Measurements from ENCODE around the gene SYT17. TPM values are rescaled to one million over a fixed set of nuclear protein-coding genes. Genes with fewer than 3 reads are reported as not detected.

The SYT17 gene
- total and polyA plus RNA-seq, 4 donors, result 2.5 to 4.3 (median 2.6) TPM

DNA sequence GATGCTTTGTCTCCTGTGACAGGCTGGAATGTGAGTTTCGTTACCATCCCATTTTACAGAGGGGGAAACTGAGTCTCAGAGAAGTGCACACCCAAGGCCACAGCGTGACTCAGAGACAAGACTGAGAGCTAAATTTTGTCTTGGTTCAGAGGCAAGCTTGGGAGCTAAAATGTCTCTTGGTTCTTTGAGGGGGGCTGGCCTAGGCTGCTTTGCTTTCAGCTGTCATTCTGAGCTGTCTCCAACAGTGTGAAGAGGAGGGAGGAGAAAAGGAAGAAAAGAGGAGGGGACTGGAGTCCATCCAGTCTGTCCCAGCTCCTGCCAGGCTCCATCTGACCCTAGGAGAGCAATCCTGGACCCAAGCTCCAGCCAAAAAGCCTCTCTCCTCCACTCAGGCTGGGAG lies 117.4 kb downstream of the SYT17 start, which contains the start of gene CLEC19A:
Gene CLEC19A, plus strand, starts transcription at position 301 of the 400 bp plus-strand sequence. CDS start 121 bp downstream, outside the sequence.
- Histone ChIP-seq H3K27me3 (ENCODE audit: control insufficient read depth in 1 of 2, insufficient read depth in 2 of 2, low read length in 1 of 2) (no peaks in the 10 kb centered on the region), H3K36me3 (ENCODE audit: control insufficient read depth in 1 of 2, insufficient read depth in 2 of 2, low read length in 1 of 2) (no peaks in the 10 kb centered on the region), H3K4me3 (ENCODE audit: low read length in 2 of 2) (no peak within 1 kb of the TSS), H3K27ac (ENCODE audit: low read depth in 1 of 2, low read length in 2 of 2) (no peak within 1 kb of the TSS), H3K9me3 (ENCODE audit: control insufficient read depth, low read length) (no peaks in the 10 kb centered on the region), H3K4me1 (ENCODE audit: control insufficient read depth in 1 of 2, insufficient read depth in 2 of 2, low read length in 2 of 2) (no peaks in the 10 kb centered on the region)
- DNase-seq (no peak), ATAC-seq (ENCODE audit: low FRiP score) (no peak)
- intact Hi-C loops (cut with DNase I), result no loop called here
- WGBS, 2 donors, result 77 to 79% methylated on average over 2 of the region's 2 CpGs

- Histone ChIP-seq H3K4me3 (ENCODE audit: low read length in 2 of 2) (no peak overlapping the region), H3K27me3 (ENCODE audit: control insufficient read depth in 1 of 2, insufficient read depth in 2 of 2, low read length in 1 of 2) (no peaks in the 10 kb centered on the region), H3K36me3 (ENCODE audit: control insufficient read depth in 1 of 2, insufficient read depth in 2 of 2, low read length in 1 of 2) (no peaks in the 10 kb centered on the region), H3K27ac (ENCODE audit: low read depth in 1 of 2, low read length in 2 of 2) (no peak overlapping the region), H3K4me1 (ENCODE audit: control insufficient read depth in 1 of 2, insufficient read depth in 2 of 2, low read length in 2 of 2) (no peaks in the 10 kb centered on the region), H3K9me3 (ENCODE audit: control insufficient read depth, low read length) (no peaks in the 10 kb centered on the region)
- ATAC-seq (ENCODE audit: low FRiP score), result no peak
- 85 to 90% methylated on average over 2 of the region's 2 CpGs for WGBS, 2 donors
- intact Hi-C loops (cut with DNase I), result no loop called here
- no peak for DNase-seq
Measured at GRCh38 chr16:19286827-19287226, 118.8 kb downstream of the SYT17 start.

GRCh38 chr16:19287241-19287640 lies 119.2 kb downstream of the SYT17 start:
- intact Hi-C loops (cut with DNase I), result no loop called here
- DNase-seq (no peak), ATAC-seq (ENCODE audit: low FRiP score) (no peak)
- Histone ChIP-seq H3K27ac (ENCODE audit: low read depth in 1 of 2, low read length in 2 of 2) (no peak overlapping the region), H3K4me3 (ENCODE audit: low read length in 2 of 2) (no peak overlapping the region), H3K9me3 (ENCODE audit: control insufficient read depth, low read length) (no peaks in the 10 kb centered on the region), H3K27me3 (ENCODE audit: control insufficient read depth in 1 of 2, insufficient read depth in 2 of 2, low read length in 1 of 2) (no peaks in the 10 kb centered on the region), H3K4me1 (ENCODE audit: control insufficient read depth in 1 of 2, insufficient read depth in 2 of 2, low read length in 2 of 2) (no peaks in the 10 kb centered on the region), H3K36me3 (ENCODE audit: control insufficient read depth in 1 of 2, insufficient read depth in 2 of 2, low read length in 1 of 2) (no peaks in the 10 kb centered on the region)
- 72 to 82% methylated on average over 4 of the region's 4 CpGs for WGBS, 2 donors

GRCh38 chr16:19288872-19289799 lies 121.1 kb downstream of the SYT17 start:
- no peak overlapping the region for H3K27ac ChIP-seq (ENCODE audit: low read depth in 1 of 2, low read length in 2 of 2)
- ATAC-seq (ENCODE audit: low FRiP score) (no peak), DNase-seq (no peak)
- H3K36me3 ChIP-seq (ENCODE audit: control insufficient read depth in 1 of 2, insufficient read depth in 2 of 2, low read length in 1 of 2), result no peaks in the 10 kb centered on the region
- H3K4me3 ChIP-seq (ENCODE audit: low read length in 2 of 2), result no peak overlapping the region
- no peaks in the 10 kb centered on the region for H3K9me3 ChIP-seq (ENCODE audit: control insufficient read depth, low read length)
- H3K27me3 ChIP-seq (ENCODE audit: control insufficient read depth in 1 of 2, insufficient read depth in 2 of 2, low read length in 1 of 2), result no peaks in the 10 kb centered on the region
- H3K4me1 ChIP-seq (ENCODE audit: control insufficient read depth in 1 of 2, insufficient read depth in 2 of 2, low read length in 2 of 2), result no peaks in the 10 kb centered on the region
- intact Hi-C loops (cut with DNase I), result no loop called here
- WGBS, 2 donors, result 75 to 84% methylated on average over 7 of the region's 7 CpGs

- no peaks in the 10 kb centered on the region for H3K36me3 ChIP-seq (ENCODE audit: control insufficient read depth in 1 of 2, insufficient read depth in 2 of 2, low read length in 1 of 2)
- no peaks in the 10 kb centered on the region for H3K9me3 ChIP-seq (ENCODE audit: control insufficient read depth, low read length)
- ATAC-seq (ENCODE audit: low FRiP score) (no peak), DNase-seq (no peak)
- no peak overlapping the region for H3K27ac ChIP-seq (ENCODE audit: low read depth in 1 of 2, low read length in 2 of 2)
- 44 to 46% methylated on average over 7 of the region's 7 CpGs for WGBS, 2 donors
- no peaks in the 10 kb centered on the region for H3K27me3 ChIP-seq (ENCODE audit: control insufficient read depth in 1 of 2, insufficient read depth in 2 of 2, low read length in 1 of 2)
- H3K4me3 ChIP-seq (ENCODE audit: low read length in 2 of 2), result no peak overlapping the region
- H3K4me1 ChIP-seq (ENCODE audit: control insufficient read depth in 1 of 2, insufficient read depth in 2 of 2, low read length in 2 of 2), result no peaks in the 10 kb centered on the region
- intact Hi-C loops (cut with DNase I), result no loop called here
Measured at GRCh38 chr16:19289811-19290485, 121.9 kb downstream of the SYT17 start.

- Histone ChIP-seq H3K4me1 (ENCODE audit: control insufficient read depth in 1 of 2, insufficient read depth in 2 of 2, low read length in 2 of 2) (no peaks in the 10 kb centered on the region), H3K27me3 (ENCODE audit: control insufficient read depth in 1 of 2, insufficient read depth in 2 of 2, low read length in 1 of 2) (no peaks in the 10 kb centered on the region), H3K27ac (ENCODE audit: low read depth in 1 of 2, low read length in 2 of 2) (no peak overlapping the region), H3K4me3 (ENCODE audit: low read length in 2 of 2) (no peak overlapping the region), H3K9me3 (ENCODE audit: control insufficient read depth, low read length) (no peaks in the 10 kb centered on the region), H3K36me3 (ENCODE audit: control insufficient read depth in 1 of 2, insufficient read depth in 2 of 2, low read length in 1 of 2) (no peaks in the 10 kb centered on the region)
- 79 to 84% methylated on average over 2 of the region's 2 CpGs for WGBS, 2 donors
- no peak for ATAC-seq (ENCODE audit: low FRiP score)
- intact Hi-C loops (cut with DNase I), result no loop called here
- no peak for DNase-seq
Measured at GRCh38 chr16:19290860-19291259, 122.8 kb downstream of the SYT17 start.

DNA sequence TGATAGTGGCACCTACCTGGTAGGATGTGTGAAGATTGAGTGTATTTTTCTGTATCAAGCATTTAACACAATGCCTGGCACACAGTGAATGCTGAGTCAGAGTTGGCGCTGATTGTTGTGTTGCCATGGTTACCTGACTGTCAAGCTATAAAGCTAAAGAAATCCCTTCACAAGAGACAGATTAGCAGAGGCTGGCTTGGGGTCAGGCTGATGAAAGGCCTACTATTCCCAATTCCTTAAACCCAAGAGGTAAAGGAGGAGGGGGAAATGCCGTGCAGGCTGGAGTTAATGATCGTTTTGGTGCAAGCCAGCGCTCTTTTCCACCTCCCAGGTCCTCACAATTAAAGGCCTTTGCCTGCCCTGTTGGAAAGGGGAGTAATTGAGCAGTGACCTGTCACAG lies 123.4 kb downstream of the SYT17 start:
- DNase-seq, result no peak
- Histone ChIP-seq H3K27ac (ENCODE audit: low read depth in 1 of 2, low read length in 2 of 2) (no peak overlapping the region), H3K27me3 (ENCODE audit: control insufficient read depth in 1 of 2, insufficient read depth in 2 of 2, low read length in 1 of 2) (no peaks in the 10 kb centered on the region), H3K4me1 (ENCODE audit: control insufficient read depth in 1 of 2, insufficient read depth in 2 of 2, low read length in 2 of 2) (no peaks in the 10 kb centered on the region), H3K9me3 (ENCODE audit: control insufficient read depth, low read length) (no peaks in the 10 kb centered on the region), H3K36me3 (ENCODE audit: control insufficient read depth in 1 of 2, insufficient read depth in 2 of 2, low read length in 1 of 2) (no peaks in the 10 kb centered on the region), H3K4me3 (ENCODE audit: low read length in 2 of 2) (no peak overlapping the region)
- ATAC-seq (ENCODE audit: low FRiP score), result no peak
- intact Hi-C loops (cut with DNase I), result no loop called here
- 43 to 45% methylated on average over 4 of the region's 4 CpGs for WGBS, 2 donors

- Histone ChIP-seq H3K4me1 (ENCODE audit: control insufficient read depth in 1 of 2, insufficient read depth in 2 of 2, low read length in 2 of 2) (no peaks in the 10 kb centered on the region), H3K9me3 (ENCODE audit: control insufficient read depth, low read length) (no peaks in the 10 kb centered on the region), H3K36me3 (ENCODE audit: control insufficient read depth in 1 of 2, insufficient read depth in 2 of 2, low read length in 1 of 2) (no peaks in the 10 kb centered on the region), H3K27me3 (ENCODE audit: control insufficient read depth in 1 of 2, insufficient read depth in 2 of 2, low read length in 1 of 2) (no peaks in the 10 kb centered on the region), H3K4me3 (ENCODE audit: low read length in 2 of 2) (no peak overlapping the region), H3K27ac (ENCODE audit: low read depth in 1 of 2, low read length in 2 of 2) (no peak overlapping the region)
- intact Hi-C loops (cut with DNase I), result no loop called here
- WGBS, 2 donors, result 63 to 70% methylated on average over 5 of the region's 5 CpGs
- ATAC-seq (ENCODE audit: low FRiP score), result no peak
- DNase-seq, result no peak
Measured at GRCh38 chr16:19292186-19292585, 124.1 kb downstream of the SYT17 start.

Data from aorta (tissue), 5 donors.